ENCODE measurements around the gene EIF2AK2.

The EIF2AK2 gene

GRCh38 chr2:37091873-37092272 is 64.9 kb downstream of the EIF2AK2 start:
- no peak for ATAC-seq
- TF ChIP-seq ARNTL (CRISPR knock-in tag; IDR thresholded peaks at IDR 0.05; ENCODE audit: borderline replicate concordance, low read depth) (no peak), ZC3H10 (CRISPR knock-in tag; IDR thresholded peaks at IDR 0.05) (no peak), GLIS3 (CRISPR knock-in tag; IDR thresholded peaks at IDR 0.05) (no peak), ZNF70 (CRISPR knock-in tag; IDR thresholded peaks at IDR 0.05) (no peak), TOX (CRISPR knock-in tag; IDR thresholded peaks at IDR 0.05; ENCODE audit: borderline replicate concordance) (no peak), SNAI2 (CRISPR knock-in tag; IDR thresholded peaks at IDR 0.05) (no peak), ZNF565 (CRISPR knock-in tag; conservative IDR thresholded peaks at IDR 0.05; ENCODE audit: low read depth) (no peak)

- ATAC-seq, result no peak
Measured at GRCh38 chr2:37090019-37090477, 66.7 kb downstream of the EIF2AK2 start.

GRCh38 chr2:37085731-37086147 is 71.0 kb downstream of the EIF2AK2 start:
- TF ChIP-seq CREB5 (CRISPR knock-in tag; IDR thresholded peaks at IDR 0.05; ENCODE audit: low read depth), result no peak
- TF ChIP-seq TCF4 (CRISPR knock-in tag; IDR thresholded peaks at IDR 0.05; ENCODE audit: borderline replicate concordance), result no peak
- TF ChIP-seq BACH2 (CRISPR knock-in tag; IDR thresholded peaks at IDR 0.05; ENCODE audit: borderline replicate concordance), result no peak
- no peak for ATAC-seq

More at GRCh38 chr2:37090019-37090477, 66.7 kb downstream of the EIF2AK2 start:
- TF ChIP-seq GLIS3 (CRISPR knock-in tag; IDR thresholded peaks at IDR 0.05), result no peak

GRCh38 chr2:37084797-37085196 is 72.0 kb downstream of the EIF2AK2 start:
- TF ChIP-seq POU6F1 (CRISPR knock-in tag; IDR thresholded peaks at IDR 0.05; ENCODE audit: borderline replicate concordance, low read depth) (no peak), BACH2 (CRISPR knock-in tag; IDR thresholded peaks at IDR 0.05; ENCODE audit: borderline replicate concordance) (no peak), SNAI2 (CRISPR knock-in tag; IDR thresholded peaks at IDR 0.05) (no peak), CSRNP3 (CRISPR knock-in tag; IDR thresholded peaks at IDR 0.05) (no peak), GLIS3 (CRISPR knock-in tag; IDR thresholded peaks at IDR 0.05) (no peak), TCF4 (CRISPR knock-in tag; IDR thresholded peaks at IDR 0.05; ENCODE audit: borderline replicate concordance) (no peak), CREB5 (CRISPR knock-in tag; IDR thresholded peaks at IDR 0.05; ENCODE audit: low read depth) (no peak), PPARA (CRISPR knock-in tag; IDR thresholded peaks at IDR 0.05; ENCODE audit: borderline replicate concordance) (no peak), OSR1 (CRISPR knock-in tag; IDR thresholded peaks at IDR 0.05) (no peak), CSDC2 (CRISPR knock-in tag; IDR thresholded peaks at IDR 0.05) (no peak), ZFP30 (CRISPR knock-in tag; IDR thresholded peaks at IDR 0.05) (no peak)
- ATAC-seq, result no peak; the same call in 1 of the 3 replicates

GRCh38 chr2:37083873-37084794 is 72.6 kb downstream of the EIF2AK2 start, which contains the start of the genes GPATCH11 and HEATR5B:
TSS of gene GPATCH11 (plus strand) at chr2:37084518. CDS start at chr2:37088382, 3,864 bp downstream.
TSS of gene HEATR5B (minus strand) at chr2:37084372. CDS start at chr2:37083414, 958 bp downstream.
- 0 out of 2 replicates have a peak, but pooled peaks have one; percentile 18 for TF ChIP-seq TSHZ2 (CRISPR knock-in tag; IDR thresholded peaks at IDR 0.05)
- TF ChIP-seq BACH2 (CRISPR knock-in tag; IDR thresholded peaks at IDR 0.05; ENCODE audit: borderline replicate concordance), result no peak
- TF ChIP-seq ZFP3 (CRISPR knock-in tag; IDR thresholded peaks at IDR 0.05), result peak; percentile 76; the same call in 1 of the 2 replicates
- peak; percentile 96 for ATAC-seq
